ENCODE measurements around the gene TCEAL2.
A peak's percentile ranks its signal among the peaks of the same experiment; 100 is the strongest.
"Not testable (repeated sequence)": the region's sequence is repeated elsewhere in the genome, so short reads cannot be mapped to it uniquely, and the experiment has no call there.

Gene TCEAL2

GRCh38 chrX:102125436-102125835, at the start of gene TCEAL2:
Gene TCEAL2, plus strand, starts transcription at chrX:102125679. Its CDS starts 1,152 bp downstream, at chrX:102126831.
- not testable (repeated sequence) for DNase-seq

- DNase-seq: no peak
Observed at GRCh38 chrX:102077426-102077825, 48.1 kb upstream of the TCEAL2 start.

- DNase-seq: peak; percentile 5 to 8
Observed at GRCh38 chrX:102085706-102086105, 39.8 kb upstream of the TCEAL2 start.

GRCh38 chrX:102113367-102113766, 12.1 kb upstream of the TCEAL2 start:
- DNase-seq: no peak

GRCh38 chrX:102115748-102116147, 9.7 kb upstream of the TCEAL2 start:
- no peak for DNase-seq

- not testable (repeated sequence) for DNase-seq
Observed at GRCh38 chrX:102125014-102125413, 465 bp upstream of the TCEAL2 start.

GRCh38 chrX:102126080-102126818, 770 bp downstream of the TCEAL2 start:
- DNase-seq: not testable (repeated sequence)

- DNase-seq: no peak
Observed at GRCh38 chrX:102126863-102127262, 1.4 kb downstream of the TCEAL2 start.

GRCh38 chrX:102129473-102129872, 4.0 kb downstream of the TCEAL2 start:
- peak; percentile 7 to 28 for DNase-seq

- DNase-seq: peak; percentile 32 to 46
Observed at GRCh38 chrX:102138064-102138463, 12.6 kb downstream of the TCEAL2 start.

- DNase-seq: not testable (repeated sequence)
Observed at GRCh38 chrX:102140876-102141275, 15.4 kb downstream of the TCEAL2 start.

GRCh38 chrX:102141631-102142030, 16.2 kb downstream of the TCEAL2 start:
- not testable (repeated sequence) for DNase-seq

- not testable (repeated sequence) for DNase-seq
Observed at GRCh38 chrX:102142274-102142673, 16.8 kb downstream of the TCEAL2 start, which contains the start of gene TCEAL6. Gene TCEAL6, minus strand, starts transcription at chrX:102142481.

GRCh38 chrX:102154218-102154860, 28.9 kb downstream of the TCEAL2 start:
- DNase-seq: no peak

- DNase-seq: no peak
Observed at GRCh38 chrX:102154900-102155805, 29.7 kb downstream of the TCEAL2 start.

- no peak for DNase-seq
Observed at GRCh38 chrX:102155806-102156179, 30.3 kb downstream of the TCEAL2 start, which contains the start of gene BEX5. Gene BEX5, minus strand, starts transcription at chrX:102155977. Its CDS starts 1,712 bp downstream, at chrX:102154265.

Data from Kasumi-1 (cell line).